Stimulated activated CD8-positive, alpha-beta memory T cell treated with anti-CD3 and anti-CD28 coated beads, Interleukin-7, amount 100 ng/mL, for 48 hours (primary cell): ENCODE results near the gene ZGRF1.
"Not testable (repeated sequence)": the region's sequence is repeated elsewhere in the genome, so short reads cannot be mapped to it uniquely, and the experiment has no call there.

Experiments used
- DNase-seq, 2 donors: peaks; one replicate each; pipeline ENCODE4 v3.0.0-alpha.2; 2020; ENCODE audit warnings: low read depth in 1 of 2; ENCODE audit errors: extremely low read depth in 1 of 2

Gene ZGRF1, protein sequence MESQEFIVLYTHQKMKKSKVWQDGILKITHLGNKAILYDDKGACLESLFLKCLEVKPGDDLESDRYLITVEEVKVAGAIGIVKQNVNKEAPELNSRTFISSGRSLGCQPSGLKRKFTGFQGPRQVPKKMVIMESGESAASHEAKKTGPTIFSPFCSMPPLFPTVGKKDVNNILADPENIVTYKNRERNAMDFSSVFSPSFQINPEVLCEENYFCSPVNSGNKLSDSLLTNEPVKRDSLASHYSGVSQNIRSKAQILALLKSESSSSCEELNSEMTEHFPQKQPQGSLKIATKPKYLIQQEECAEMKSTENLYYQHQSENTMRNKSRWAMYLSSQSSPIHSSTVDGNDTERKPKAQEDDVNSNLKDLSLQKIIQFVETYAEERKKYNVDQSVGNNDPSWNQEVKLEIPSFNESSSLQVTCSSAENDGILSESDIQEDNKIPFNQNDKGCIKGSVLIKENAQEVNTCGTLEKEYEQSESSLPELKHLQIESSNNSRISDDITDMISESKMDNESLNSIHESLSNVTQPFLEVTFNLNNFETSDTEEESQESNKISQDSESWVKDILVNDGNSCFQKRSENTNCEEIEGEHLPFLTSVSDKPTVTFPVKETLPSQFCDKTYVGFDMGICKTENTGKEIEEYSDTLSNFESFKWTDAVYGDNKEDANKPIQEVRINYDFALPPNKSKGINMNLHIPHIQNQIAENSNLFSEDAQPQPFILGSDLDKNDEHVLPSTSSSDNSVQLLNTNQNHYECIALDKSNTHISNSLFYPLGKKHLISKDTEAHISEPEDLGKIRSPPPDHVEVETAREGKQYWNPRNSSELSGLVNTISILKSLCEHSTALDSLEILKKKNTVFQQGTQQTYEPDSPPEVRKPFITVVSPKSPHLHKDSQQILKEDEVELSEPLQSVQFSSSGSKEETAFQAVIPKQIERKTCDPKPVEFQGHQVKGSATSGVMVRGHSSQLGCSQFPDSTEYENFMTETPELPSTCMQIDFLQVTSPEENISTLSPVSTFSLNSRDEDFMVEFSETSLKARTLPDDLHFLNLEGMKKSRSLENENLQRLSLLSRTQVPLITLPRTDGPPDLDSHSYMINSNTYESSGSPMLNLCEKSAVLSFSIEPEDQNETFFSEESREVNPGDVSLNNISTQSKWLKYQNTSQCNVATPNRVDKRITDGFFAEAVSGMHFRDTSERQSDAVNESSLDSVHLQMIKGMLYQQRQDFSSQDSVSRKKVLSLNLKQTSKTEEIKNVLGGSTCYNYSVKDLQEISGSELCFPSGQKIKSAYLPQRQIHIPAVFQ (N-terminal part only)

DNA sequence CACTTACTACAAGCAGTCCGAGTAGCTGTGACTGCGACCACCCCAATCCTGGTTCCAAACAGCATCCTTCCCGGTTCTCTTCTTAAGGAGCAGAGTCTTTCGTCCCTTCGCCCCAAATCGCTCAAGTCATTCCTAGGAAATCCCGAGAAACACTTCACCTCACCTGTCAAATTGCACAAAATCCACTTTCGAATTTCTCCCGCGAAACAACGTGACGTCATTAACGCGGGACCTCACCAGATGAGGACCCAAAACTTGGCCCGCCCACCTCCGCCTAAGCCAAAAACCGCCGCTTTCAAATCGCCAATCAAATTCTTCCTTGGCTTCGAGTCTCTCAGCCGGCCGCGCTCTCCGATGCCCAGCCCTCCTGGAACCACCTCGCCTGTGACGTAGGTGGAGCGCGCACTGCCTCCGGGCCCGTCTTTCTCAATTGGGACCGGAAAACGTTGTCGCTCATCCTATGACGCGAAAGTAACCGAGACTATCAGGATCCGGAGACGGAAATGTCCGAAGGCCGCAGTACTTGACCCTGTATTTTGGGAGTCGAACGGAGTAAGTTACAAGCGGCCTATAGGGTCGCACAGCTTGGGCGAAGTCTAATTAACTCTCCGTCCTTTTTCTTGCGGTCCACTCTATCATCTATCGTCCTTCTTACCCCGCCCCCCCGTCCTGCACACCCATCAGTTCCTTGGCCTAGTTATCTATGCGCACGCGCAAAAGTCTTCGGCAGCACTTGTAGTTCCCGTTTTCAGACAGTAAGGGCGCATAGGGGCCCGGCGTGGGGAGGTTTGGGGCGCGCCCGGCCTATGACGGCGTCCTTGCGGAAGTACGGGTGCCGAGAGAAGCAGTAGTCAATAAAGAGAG, at the start of gene ZGRF1, which contains the start of gene LARP7:
Gene ZGRF1 (minus strand): TSS at position 222 of the 864 bp plus-strand sequence. CDS start 3,733 bp downstream, outside the sequence.
Gene LARP7 (plus strand): TSS at position 456 of the 864 bp plus-strand sequence. CDS start 7,527 bp downstream, outside the sequence.
- DNase-seq: peak; percentile 89 to 98

- no peak for DNase-seq
Observed at GRCh38 chr4:112680996-112681395, 44.3 kb upstream of the ZGRF1 start.

GRCh38 chr4:112677519-112678091, 40.9 kb upstream of the ZGRF1 start:
- no peak for DNase-seq

- DNase-seq: no peak
Observed at GRCh38 chr4:112674376-112674775, 37.7 kb upstream of the ZGRF1 start.

DNA sequence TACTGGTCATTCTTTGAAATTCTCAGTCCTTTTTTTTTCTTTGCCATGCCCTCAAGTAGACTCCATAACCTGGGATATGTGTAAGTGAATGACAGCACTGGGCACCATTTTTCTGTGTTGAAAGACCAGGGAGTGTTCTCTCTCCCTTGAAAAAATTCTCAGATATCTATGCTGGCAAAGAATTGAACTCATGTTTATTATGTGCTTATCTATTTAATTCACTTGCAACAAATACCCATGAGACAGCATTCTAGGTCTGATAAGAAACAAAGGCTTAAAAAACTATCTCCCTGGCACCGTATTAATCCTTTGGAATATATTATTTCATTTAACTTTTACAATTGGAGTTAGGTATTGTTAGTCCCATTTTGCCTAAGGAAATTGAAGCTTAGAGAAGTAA, 37.0 kb upstream of the ZGRF1 start:
- no peak for DNase-seq

GRCh38 chr4:112673076-112673475, 36.4 kb upstream of the ZGRF1 start:
- DNase-seq: no peak

DNA sequence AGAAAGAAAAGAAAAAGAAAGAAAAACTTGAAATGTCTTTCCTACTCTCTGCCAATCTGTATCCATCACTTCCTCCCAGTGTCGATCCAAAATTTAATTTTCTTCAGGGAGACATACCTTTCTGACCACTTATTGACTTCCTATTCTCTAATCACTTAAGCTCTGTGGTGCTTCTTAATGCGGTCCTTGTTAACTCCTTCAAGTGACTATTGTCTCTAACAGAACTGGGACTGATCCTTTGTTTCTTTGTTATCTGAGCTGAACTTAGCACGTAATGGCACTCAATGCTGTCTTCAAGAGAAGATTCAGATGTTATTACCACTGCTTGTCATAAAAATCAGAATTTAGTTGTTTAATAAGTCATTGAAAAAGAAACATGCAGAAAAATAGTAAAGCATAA, 31.4 kb upstream of the ZGRF1 start:
- no peak for DNase-seq

- DNase-seq: no peak
Observed at GRCh38 chr4:112664611-112665010, 27.9 kb upstream of the ZGRF1 start.

DNA sequence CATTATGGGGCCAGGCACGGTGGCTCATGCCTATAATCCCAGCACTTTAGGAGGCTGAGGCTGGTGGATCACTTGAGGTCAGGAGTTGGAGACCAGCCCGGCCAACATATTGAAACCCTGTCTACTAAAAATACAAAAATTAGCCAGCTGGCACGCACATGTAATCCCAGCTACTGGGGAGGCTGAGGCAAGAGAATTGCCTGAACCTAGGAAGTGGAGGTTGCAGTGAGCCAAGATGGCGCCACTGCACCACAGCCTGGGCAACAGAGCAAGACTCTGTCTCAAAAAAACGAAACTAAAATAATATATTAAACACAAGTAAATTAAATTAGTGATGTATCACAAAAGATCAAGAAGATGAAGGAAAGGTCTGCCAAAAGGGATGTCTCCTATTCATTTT, 19.4 kb upstream of the ZGRF1 start:
- DNase-seq: not testable (repeated sequence)

GRCh38 chr4:112655270-112655669, 18.6 kb upstream of the ZGRF1 start:
- DNase-seq: no peak

DNA sequence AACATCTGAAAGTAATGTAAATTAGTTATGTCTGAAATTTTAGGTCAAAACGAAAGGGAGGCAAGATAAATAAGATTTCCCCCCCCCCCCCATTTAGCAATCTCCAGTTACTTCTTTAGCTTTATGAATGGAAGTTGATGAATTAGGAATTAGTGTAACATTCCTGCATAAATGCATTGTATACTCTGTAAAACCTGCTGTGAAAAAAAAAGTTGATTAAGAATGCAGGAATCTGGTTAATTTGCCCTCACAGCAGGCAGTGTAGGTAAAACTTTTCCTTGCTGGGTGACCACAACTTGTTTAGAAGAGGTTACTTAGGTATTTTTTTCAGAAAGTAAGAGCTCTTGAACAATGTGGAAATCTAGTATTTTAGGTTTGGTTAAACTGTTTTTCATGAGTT, 15.5 kb upstream of the ZGRF1 start:
- DNase-seq: no peak

DNA sequence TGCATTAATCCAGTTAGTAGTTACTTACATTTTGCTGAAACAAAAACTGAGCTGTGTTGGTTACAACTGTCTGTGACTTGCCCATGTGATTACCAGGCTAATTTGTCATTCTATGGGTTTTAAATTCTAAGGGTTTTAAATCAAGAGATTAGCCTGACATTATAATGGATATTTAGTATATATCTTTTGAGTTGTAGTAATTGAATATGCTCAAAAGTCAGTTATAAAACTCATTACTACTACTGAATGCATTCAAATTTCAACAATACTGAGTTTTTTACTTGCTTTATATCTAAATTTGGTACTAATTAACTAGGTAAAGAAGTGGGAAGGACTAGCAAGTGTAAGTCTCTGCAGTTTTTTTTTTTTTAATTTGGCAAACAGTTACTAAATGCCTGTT, 14.9 kb upstream of the ZGRF1 start:
- DNase-seq: no peak

- no peak for DNase-seq
Observed at GRCh38 chr4:112650332-112650731, 13.6 kb upstream of the ZGRF1 start.

DNA sequence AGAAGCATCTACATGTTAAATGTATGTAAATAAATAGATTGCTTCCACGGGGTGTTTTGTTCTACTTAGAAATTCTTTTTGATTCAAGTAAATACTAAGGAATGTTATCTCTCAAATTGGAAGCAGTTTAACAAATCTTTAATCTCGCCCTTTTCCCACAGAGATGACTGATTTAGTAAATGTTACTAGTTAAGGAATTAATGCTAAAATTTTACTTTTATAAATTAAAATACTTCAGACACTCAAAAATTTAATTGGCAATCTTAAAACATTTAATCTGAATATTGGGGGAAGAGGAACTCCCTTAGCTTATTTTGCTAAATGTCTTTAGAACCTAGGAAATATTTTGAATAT, 12.3 kb upstream of the ZGRF1 start:
- no peak for DNase-seq

DNA sequence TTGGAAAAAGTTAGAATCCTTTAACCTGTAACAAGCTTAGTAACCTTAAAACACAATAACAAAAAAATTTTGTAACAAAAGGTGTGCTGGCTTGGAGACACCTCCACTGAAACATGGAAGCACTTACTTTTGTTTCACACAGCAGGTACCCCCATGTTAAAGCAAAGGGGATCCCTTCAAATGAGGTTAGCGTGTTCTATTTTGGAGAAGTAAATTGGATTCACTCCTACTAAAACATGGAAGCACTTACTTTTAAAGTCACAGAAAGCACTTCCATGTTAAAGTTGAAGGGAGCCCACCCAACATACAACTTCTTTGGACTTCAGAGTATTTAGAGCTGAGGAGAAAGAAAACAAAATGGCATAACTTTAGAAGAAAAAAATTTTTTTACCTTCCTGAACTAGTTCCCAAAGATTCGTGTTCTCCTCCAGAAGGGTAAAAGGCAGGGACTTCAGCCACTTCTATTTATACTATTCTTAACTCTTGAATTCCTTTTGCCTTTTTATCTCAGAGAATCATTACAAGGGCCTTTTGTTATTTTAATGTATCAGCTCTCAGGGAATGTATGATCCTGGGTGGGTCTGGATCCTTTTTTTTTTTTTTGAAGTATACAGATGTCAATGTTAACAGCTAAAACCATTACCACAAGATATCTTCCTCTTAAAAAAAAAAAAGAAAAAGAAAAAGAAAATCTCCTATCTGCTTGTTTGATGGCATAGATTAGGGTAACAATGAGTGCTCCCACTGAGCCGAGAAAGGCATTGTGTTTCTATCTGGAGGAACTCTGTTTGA, 11.8 kb upstream of the ZGRF1 start:
- no peak for DNase-seq

GRCh38 chr4:112647785-112648184, 11.1 kb upstream of the ZGRF1 start:
- no peak for DNase-seq

- DNase-seq: no peak
Observed at GRCh38 chr4:112646632-112647537, 10.2 kb upstream of the ZGRF1 start.
